Right lobe of liver (tissue), 4 donors: ENCODE results near the gene PLVAP.

Experiments used
- CTCF ChIP-seq, 4 donors: fragments of 200-600 bp in 3 of 4; fragments of 450-650 bp in 1 of 4; IDR thresholded peaks; one replicate each; pipeline versions ENCODE4 v1.5.1 to v1.8.0; 2016 to 2022; ENCODE audit warnings: antibody characterized with exemption in 4 of 4, mild to moderate bottlenecking in 2 of 4
- POLR2A ChIP-seq: fragments of 450-650 bp; IDR thresholded peaks from one replicate; pipeline ENCODE4 v1.6.1; 2017; ENCODE audit warnings: antibody characterized with exemption, mild to moderate bottlenecking
- donor health status: DM: no; HTN: no; CAD: no.
- donor health status: DM: no; HTN: no; CAD: no.
- donor health status: DM: no; HTN: yes; CAD: no.

- TF ChIP-seq CTCF (IDR thresholded peaks at IDR 0.05): no peak
- TF ChIP-seq POLR2A: no peak
Observed at GRCh38 chr19:17331045-17331558, 46.0 kb downstream of the PLVAP start.
